PC-9 (cell line): ENCODE data around the gene HNF1A. TPM values are rescaled to one million over a fixed set of nuclear protein-coding genes. Genes with fewer than 3 reads are reported as not detected.
A peak's percentile ranks its signal among the peaks of the same experiment; 100 is the strongest.

Source experiments
- BruUV-seq: library from RNA; stranded (reverse); fragments of 400-500 nt; replicated peaks from 2 replicates; lab custom pipeline; 2021; lab: Mats Ljungman, UMichigan
- CTCF ChIA-PET: fragments of 300-600 bp; sonication (Branson Sonifier 250); formaldehyde crosslinking; loops from one replicate; lab custom pipeline; 2022; ENCODE audit warnings: antibody characterized with exemption; lab: Charles Lee
- POLR2A ChIA-PET: fragments of 300-600 bp; sonication (Branson Sonifier 250); formaldehyde crosslinking; loops from one replicate; lab custom pipeline; 2022; ENCODE audit warnings: antibody characterized with exemption; ENCODE audit not compliant: unreplicated experiment; lab: Charles Lee
- DNase-seq, 2 experiments: peaks; one replicate each; pipeline versions ENCODE4 v3.0.0 to v3.0.0-alpha.2; 2015 to 2022; ENCODE audit warnings: mixed read lengths in 1 of 2
- H2AFZ ChIP-seq: fragments of 200-600 bp; sonication (generic); 2 replicates; pipeline ENCODE4 v1.8.1; 2017; ENCODE audit warnings: antibody characterized with exemption
- H3F3A ChIP-seq: fragments of 200-600 bp; sonication (generic); 2 replicates; pipeline ENCODE4 v1.8.1; 2017; ENCODE audit warnings: antibody characterized with exemption, mild to moderate bottlenecking, low read depth; ENCODE audit not compliant: insufficient read depth
- H3K27ac ChIP-seq: fragments of 200-600 bp; sonication (generic); 2 replicates; pipeline ENCODE4 v1.6.1; 2016; ENCODE audit warnings: mixed run types
- H3K27me3 ChIP-seq: fragments of 200-600 bp; sonication (generic); 2 replicates; pipeline ENCODE4 v1.6.1; 2016; ENCODE audit warnings: low read depth, mixed run types; ENCODE audit not compliant: insufficient read depth
- H3K36me3 ChIP-seq: fragments of 200-600 bp; sonication (generic); 2 replicates; pipeline ENCODE4 v1.6.1; 2016; ENCODE audit warnings: low read depth, mixed run types
- H3K4me1 ChIP-seq: fragments of 200-600 bp; sonication (generic); replicated peaks from 2 replicates; pipeline ENCODE4 v1.6.1; 2016; ENCODE audit warnings: mixed run types; ENCODE audit not compliant: insufficient read depth
- H3K4me2 ChIP-seq: fragments of 200-600 bp; sonication (generic); 2 replicates; pipeline ENCODE4 v1.6.1; 2017; ENCODE audit warnings: mixed run types
- H3K4me3 ChIP-seq: fragments of 200-600 bp; sonication (generic); 2 replicates; pipeline ENCODE4 v1.6.1; 2016; ENCODE audit warnings: mixed run types
- H3K79me2 ChIP-seq: fragments of 200-600 bp; sonication (generic); 2 replicates; pipeline ENCODE4 v1.6.1; 2017; ENCODE audit warnings: low read depth, mixed run types
- H3K9me2 ChIP-seq: fragments of 200-600 bp; sonication (generic); 2 replicates; pipeline ENCODE4 v1.8.1; 2017; ENCODE audit warnings: mild to moderate bottlenecking; ENCODE audit not compliant: insufficient read depth
- H3K9me3 ChIP-seq: fragments of 200-600 bp; sonication (generic); 2 replicates; pipeline ENCODE4 v1.8.1; 2016; ENCODE audit warnings: low read depth; ENCODE audit not compliant: insufficient read depth
- H4K20me1 ChIP-seq: fragments of 200-600 bp; sonication (generic); 2 replicates; pipeline ENCODE4 v1.8.1; 2017; ENCODE audit not compliant: insufficient read depth
- CTCF ChIP-seq: fragments of 200-600 bp; sonication (generic); conservative IDR thresholded peaks from 2 replicates; pipeline ENCODE4 v1.6.1; 2017; ENCODE audit warnings: mixed run types, antibody characterized with exemption, mild to moderate bottlenecking, moderate library complexity
- EZH2 ChIP-seq: fragments of 200-600 bp; sonication (generic); IDR thresholded peaks from 2 replicates; pipeline ENCODE4 v1.8.0; 2017; ENCODE audit warnings: antibody characterized with exemption, low read depth
- intact Hi-C: fragments of 100-400 bp; cut with micrococcal nuclease; formaldehyde crosslinking; loops from one replicate; pipeline ENCODE4 v1.10.0; 2022; ENCODE audit not compliant: unreplicated experiment
- total RNA-seq: library from RNA; stranded (reverse); gene quantifications from 2 replicates; pipeline ENCODE4 v1.2.3, GENCODE V29; 2021

HNF1A gene
- total RNA-seq, 1 experiment from 2014 or later, result not detected

- H3K36me3 ChIP-seq, result no peaks in the 10 kb centered on the region
- no peaks in the 10 kb centered on the region for H3K27me3 ChIP-seq
- H3K4me3 ChIP-seq, result no peak overlapping the region
- POLR2A ChIA-PET, result interaction anchor here (0.5 kb wide), 1 partner anchor 478 kb away, joined by 9 read pairs; no protein-coding TSS in a partner anchor
- H3K4me2 ChIP-seq, result no peak overlapping the region
- peak overlapping the region; percentile 32; the same call in 1 of the 2 replicates for H3K27ac ChIP-seq
- no peak for TF ChIP-seq CTCF
- no peak for TF ChIP-seq EZH2
- no peaks in the 10 kb centered on the region for H3K9me3 ChIP-seq
- H2AFZ ChIP-seq, result no peak overlapping the region
- no peaks in the 10 kb centered on the region for H3K9me2 ChIP-seq
- peaks cover 14% of the 10 kb centered on the region for H3K4me1 ChIP-seq
- H4K20me1 ChIP-seq, result no peaks in the 10 kb centered on the region
- H3K79me2 ChIP-seq, result no peaks in the 10 kb centered on the region
- no peaks in the 10 kb centered on the region for H3F3A ChIP-seq
- BruUV-seq, result no TSS peak
- DNase-seq, result peak; percentile 43 to 71
- CTCF ChIA-PET, result interaction anchor here (0.6 to 1.0 kb wide), 2 partner anchors 35 to 421 kb away, joined by 3 to 5 read pairs; no protein-coding TSS in a partner anchor
- intact Hi-C loops, result no loop called here
Measured at GRCh38 chr12:121025442-121026226, 47.3 kb downstream of the HNF1A start.

DNA sequence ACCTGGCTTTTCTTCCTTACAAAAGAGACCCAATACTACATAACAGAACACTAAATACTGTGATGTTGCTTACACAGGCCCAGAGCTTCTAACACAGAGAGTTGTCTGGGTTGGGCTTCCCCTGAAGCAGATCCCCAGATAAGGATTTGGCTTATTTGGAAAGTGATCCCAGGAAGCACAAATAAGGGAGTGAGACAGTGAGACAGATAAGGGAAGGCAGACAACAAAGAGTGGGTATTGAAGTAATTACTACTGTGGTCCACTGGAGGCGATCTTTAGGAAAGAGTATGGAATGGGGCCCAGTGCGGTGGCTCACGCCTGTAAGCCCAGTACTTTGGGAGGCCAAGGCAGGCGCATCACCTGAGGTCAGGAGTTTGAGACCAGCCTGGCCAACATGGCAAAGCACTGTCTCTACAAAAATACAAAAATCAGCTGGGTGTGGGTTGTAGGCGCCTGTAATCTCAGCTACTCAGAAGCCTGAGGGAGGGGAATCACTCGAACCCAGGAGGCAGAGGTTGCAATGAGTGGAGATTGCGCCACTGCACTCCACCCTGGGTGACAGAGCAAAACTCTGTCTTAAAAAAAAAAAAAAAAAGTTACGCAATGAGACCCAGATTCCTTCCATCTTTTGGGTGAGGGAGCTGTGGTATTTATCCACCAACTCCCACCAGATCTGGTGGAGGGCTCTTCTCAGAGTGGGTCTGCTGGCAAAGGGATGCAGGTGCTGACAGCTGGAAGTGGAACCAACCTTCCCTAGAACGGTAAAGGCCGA, 48.1 kb downstream of the HNF1A start:
- no peaks in the 10 kb centered on the region for H4K20me1 ChIP-seq
- H3K9me3 ChIP-seq, result no peaks in the 10 kb centered on the region
- CTCF ChIA-PET, result interaction anchor here (0.6 to 1.0 kb wide), 4 partner anchors 11 to 421 kb away, joined by 3 to 6 read pairs (median 4); no protein-coding TSS in a partner anchor
- H3K27me3 ChIP-seq, result no peaks in the 10 kb centered on the region
- peaks cover 14% of the 10 kb centered on the region for H3K4me1 ChIP-seq
- intact Hi-C loops, result no loop called here
- no TSS peak for BruUV-seq
- peak overlapping the region; percentile 32; the same call in 1 of the 2 replicates for H3K27ac ChIP-seq
- no peak for DNase-seq
- H2AFZ ChIP-seq, result no peak overlapping the region
- POLR2A ChIA-PET, result interaction anchor here (0.5 kb wide), 1 partner anchor 477 kb away, joined by 9 read pairs; no protein-coding TSS in a partner anchor
- no peak overlapping the region for H3K4me3 ChIP-seq
- H3K9me2 ChIP-seq, result no peaks in the 10 kb centered on the region
- no peaks in the 10 kb centered on the region for H3K79me2 ChIP-seq
- H3K4me2 ChIP-seq, result no peak overlapping the region
- H3F3A ChIP-seq, result no peaks in the 10 kb centered on the region
- H3K36me3 ChIP-seq, result no peaks in the 10 kb centered on the region
- TF ChIP-seq EZH2, result no peak
- no peak; the same call in 1 of the 2 replicates for TF ChIP-seq CTCF

DNA sequence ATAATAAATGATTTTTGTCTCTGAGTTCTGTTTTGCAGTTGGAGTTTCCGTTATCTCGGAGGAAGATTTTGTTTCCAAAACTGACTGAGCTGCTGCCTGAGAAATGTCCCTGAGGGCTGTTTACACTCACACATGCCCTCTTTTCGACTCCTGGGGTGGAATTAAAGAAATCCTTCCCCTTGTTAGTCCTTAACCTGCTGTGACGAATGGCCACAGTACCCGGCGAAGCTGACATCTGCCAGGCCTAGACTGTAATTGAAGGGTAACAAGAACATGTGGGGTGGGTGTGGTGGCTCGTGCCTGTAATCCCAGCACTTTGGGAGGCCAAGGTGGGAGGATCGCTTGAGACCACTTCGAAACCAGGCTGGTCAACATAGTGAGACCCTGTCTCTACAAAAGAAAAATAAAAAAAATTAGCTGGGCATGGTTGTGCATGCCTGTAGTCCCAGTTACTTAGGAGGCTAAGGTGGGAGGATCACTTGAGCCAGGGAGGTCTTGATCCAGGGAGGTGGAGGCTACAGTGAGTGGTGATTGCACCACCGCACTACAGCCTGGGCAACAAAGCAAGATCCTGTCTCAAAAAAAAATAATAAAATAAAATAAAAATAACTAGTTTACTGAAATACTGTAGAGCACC, 52.4 kb downstream of the HNF1A start:
- no peaks in the 10 kb centered on the region for H3K27me3 ChIP-seq
- H3F3A ChIP-seq, result peaks cover 15% of the 10 kb centered on the region
- peaks cover 34% of the 10 kb centered on the region for H3K4me1 ChIP-seq
- DNase-seq, result no peak
- POLR2A ChIA-PET, result no interaction called here
- intact Hi-C loops, result loop anchor here (5.0 kb wide), 1 partner anchor 358 kb away; no protein-coding TSS in a partner anchor
- BruUV-seq, result no TSS peak
- no peak overlapping the region for H2AFZ ChIP-seq
- no peak overlapping the region for H3K27ac ChIP-seq
- no peaks in the 10 kb centered on the region for H3K36me3 ChIP-seq
- H3K9me3 ChIP-seq, result no peaks in the 10 kb centered on the region
- H3K4me2 ChIP-seq, result no peak overlapping the region
- CTCF ChIA-PET, result no interaction called here
- TF ChIP-seq CTCF (no peak), EZH2 (no peak)
- H3K79me2 ChIP-seq, result no peaks in the 10 kb centered on the region
- no peaks in the 10 kb centered on the region for H3K9me2 ChIP-seq
- H4K20me1 ChIP-seq, result no peaks in the 10 kb centered on the region
- no peak overlapping the region for H3K4me3 ChIP-seq
